ENCODE measurements around the gene PRRG3.
"Not testable (repeated sequence)": the region's sequence is repeated elsewhere in the genome, so short reads cannot be mapped to it uniquely, and the experiment has no call there.

PRRG3 gene

GRCh38 chrX:151694661-151695582 lies at the start of gene PRRG3:
PRRG3 (plus strand) TSS chrX:151695458; CDS start chrX:151698815, 3,357 bp downstream.
- no peak for DNase-seq (ENCODE audit: low spot score)

GRCh38 chrX:151675121-151675746 lies 20.0 kb upstream of the PRRG3 start:
- no peak for DNase-seq (ENCODE audit: low spot score)

DNA sequence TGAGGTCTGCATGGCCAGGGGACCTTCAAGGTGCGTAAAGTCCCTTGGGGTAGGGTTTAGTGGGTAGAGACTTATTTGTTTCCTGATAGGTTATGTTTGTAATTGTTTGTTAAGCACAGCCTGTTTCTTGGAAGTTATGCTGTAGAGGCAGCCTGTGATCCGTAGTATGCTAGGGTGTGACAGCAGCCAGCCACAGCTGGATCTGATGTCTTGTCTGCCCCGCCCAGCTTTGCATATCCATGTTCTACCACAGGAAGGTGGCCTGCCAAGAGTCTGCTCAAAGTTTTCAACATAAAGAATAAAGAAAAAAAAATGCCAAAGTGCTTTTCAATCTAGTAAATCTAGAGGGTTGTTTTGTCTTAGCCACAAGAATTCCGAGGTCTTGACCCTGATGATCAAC lies 19.1 kb upstream of the PRRG3 start:
- no peak for DNase-seq (ENCODE audit: low spot score)

GRCh38 chrX:151679798-151680402 lies 15.4 kb upstream of the PRRG3 start:
- no peak for DNase-seq (ENCODE audit: low spot score)

DNA sequence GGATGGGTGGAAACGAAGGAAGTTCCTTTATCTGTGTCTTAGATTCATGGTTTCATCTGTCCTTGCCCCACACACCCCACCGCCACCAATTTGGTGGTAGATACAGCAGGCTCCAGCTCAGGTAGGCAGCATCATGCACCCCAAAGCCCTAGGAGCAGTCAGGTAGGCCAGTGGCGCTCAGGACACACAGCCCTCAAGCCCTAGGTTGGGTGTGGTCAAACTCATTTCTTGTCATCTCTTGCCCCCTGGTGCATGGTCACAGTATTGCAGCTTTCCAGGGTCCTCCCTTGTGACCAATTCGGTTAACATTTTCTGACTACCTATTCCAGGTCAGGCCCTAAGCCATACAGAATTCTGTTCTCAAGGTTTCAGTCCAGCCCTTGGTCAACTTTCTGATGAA lies 14.5 kb upstream of the PRRG3 start:
- DNase-seq (ENCODE audit: low spot score), result peak; percentile 45

- no peak for DNase-seq (ENCODE audit: low spot score)
Measured at GRCh38 chrX:151687635-151688034, 7.6 kb upstream of the PRRG3 start.

DNA sequence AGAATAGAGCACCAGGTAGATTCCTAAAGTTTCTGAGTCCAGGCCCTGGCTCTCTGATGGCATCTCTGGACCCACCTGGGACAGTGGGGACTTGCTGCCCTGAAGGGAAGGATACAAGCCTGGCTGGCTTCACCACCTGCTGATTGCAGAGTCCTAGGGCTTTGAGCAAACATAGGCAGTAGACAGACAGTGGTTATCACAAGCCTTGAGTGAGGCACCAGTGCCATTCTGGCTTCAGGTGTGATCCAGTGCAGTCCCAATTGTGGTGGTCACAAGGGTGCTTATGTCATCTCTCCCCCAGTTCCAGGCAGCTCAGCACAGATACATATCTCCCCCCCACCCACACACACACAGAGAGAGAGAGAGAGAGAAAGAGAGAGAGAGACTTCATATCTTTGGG lies 6.6 kb upstream of the PRRG3 start:
- DNase-seq (ENCODE audit: low spot score), result no peak

DNA sequence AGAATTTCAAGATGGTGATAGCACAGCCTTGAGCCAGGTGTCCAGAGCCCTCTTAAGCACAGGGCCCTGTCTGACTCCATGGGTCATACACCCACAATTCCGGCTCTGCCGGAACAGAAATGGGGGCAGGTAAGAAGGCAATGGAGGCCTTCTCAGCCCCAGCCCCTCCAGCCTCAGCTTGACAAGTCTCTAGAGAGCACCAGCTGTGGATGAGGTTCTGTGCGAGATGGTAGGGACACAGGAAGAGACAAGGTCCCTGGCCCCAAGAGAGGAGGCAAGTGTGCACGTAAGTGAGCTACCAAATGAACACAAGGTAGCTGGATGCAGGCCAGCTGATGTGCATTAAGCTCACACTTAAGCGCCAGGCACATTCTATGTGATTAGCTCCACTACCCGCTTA lies 2.4 kb upstream of the PRRG3 start:
- no peak for DNase-seq (ENCODE audit: low spot score)

GRCh38 chrX:151694121-151694520 lies 1.1 kb upstream of the PRRG3 start:
- DNase-seq (ENCODE audit: low spot score), result no peak

- no peak for DNase-seq (ENCODE audit: low spot score)
Measured at GRCh38 chrX:151695583-151696340, 504 bp downstream of the PRRG3 start.

DNA sequence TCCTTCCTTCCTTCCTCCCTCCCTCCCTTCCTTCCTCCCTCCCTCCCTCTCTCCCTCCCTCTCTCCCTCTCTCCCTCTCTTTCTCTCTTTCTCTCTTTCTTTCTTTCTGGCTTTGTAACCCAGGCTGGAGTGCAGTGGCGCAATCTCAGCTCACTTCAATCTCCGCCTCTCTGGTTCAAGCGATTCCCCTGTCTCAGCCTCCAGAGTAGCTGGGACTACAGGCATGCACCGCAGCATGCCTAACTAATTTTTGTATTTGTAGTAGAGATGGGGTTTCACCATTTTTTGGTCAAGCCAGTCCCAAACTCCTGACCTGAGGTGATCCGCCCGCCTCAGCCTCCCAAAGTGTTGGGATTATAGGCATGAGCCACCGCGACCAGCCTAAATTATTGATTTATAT lies 1.8 kb downstream of the PRRG3 start:
- DNase-seq (ENCODE audit: low spot score), result not testable (repeated sequence)

DNA sequence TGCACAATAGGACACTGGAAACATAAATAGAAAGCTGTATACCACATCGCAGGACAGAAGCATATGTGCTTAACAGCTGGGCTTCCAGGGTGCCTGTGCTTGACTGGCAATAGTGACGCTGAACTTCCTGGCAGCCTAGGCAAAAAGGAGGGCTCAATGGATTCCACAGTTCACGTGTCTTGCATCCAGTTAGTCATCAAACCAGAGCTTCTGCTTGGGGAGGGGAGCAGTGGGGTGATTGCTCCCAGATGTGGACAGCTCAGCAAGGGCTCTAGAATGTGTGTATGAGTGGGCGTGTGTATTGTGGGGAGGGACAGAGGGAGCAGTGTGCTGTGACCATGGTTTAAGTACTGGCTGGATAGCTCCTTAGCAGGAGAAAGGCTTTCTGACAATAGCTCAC lies 2.3 kb downstream of the PRRG3 start:
- DNase-seq (ENCODE audit: low spot score), result peak; percentile 4

DNA sequence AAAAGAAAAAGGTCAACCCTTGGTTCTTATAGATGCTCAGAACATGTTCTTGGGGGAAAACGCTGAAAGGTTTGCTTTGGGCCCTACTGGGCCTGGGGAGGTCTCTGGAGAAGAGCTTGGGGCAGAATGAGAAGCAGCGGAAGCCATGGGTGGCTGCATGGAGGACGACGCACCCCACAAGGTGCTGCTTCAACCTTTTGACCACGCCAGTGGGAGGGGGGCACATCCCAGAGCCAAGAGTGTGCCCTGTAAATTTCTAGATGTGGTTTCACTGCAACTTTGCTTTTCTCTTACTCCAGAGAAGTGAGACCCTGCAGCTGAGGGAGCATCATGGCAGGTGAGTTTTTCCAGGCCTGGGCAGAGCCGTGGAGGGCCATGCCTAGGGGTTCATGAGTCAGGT lies 3.2 kb downstream of the PRRG3 start:
- no peak for DNase-seq (ENCODE audit: low spot score)

DNA sequence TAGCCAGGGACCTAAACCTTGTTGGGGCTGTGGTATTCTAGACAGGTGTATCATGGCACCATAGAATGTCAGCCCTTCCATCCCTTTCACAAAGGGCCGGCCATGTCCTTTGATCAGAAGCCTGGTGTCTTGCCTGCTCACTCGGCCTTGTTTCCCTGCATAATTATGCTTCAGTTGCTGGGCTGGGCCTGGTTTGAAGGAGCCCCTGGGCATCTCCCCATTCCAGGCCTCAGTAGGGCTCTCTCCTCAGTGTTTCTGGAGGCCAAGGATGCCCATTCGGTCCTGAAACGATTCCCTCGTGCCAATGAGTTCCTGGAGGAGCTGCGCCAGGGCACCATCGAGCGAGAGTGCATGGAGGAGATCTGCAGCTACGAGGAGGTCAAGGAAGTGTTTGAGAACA lies 4.5 kb downstream of the PRRG3 start:
- DNase-seq (ENCODE audit: low spot score), result no peak

GRCh38 chrX:151700581-151700980 lies 5.3 kb downstream of the PRRG3 start:
- no peak for DNase-seq (ENCODE audit: low spot score)

DNA sequence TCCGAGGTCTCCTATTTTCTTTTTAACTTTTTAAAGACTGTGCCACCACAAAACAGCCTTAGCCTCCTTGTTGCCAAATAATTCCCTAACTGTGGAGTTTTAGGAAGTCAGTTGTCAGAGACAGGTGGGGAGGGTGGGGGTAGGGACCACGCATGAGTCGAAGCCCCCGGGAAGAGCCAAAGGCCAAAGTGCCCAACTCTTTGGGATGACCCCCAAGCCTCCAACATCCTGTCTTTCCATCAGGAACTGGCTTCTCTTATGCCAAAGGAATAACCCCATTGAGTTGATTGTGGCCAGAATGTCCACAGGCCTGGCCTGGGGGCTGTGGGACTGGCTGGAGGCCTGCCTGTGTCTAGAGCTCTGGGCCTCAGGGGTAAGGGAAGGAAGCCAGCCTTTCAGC lies 5.8 kb downstream of the PRRG3 start:
- DNase-seq (ENCODE audit: low spot score), result no peak

DNA sequence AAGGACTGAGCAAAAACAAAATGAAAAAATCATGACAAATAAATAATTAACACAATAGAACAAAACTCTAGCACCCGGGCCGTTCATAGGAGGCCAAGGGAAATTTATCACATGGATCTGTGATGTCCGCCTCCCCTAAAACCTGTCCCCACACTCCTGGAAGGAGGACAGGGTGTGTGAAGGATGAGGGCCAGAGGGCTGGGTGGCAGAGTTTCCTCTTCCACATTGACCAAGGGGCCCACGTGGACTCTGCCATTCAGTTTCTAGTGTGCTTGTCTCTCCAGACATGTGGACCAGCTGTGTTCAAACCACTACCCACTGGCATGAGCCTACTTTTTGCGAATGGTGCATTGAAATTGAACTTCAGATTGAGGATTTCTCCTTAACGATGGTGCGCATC lies 6.3 kb downstream of the PRRG3 start:
- DNase-seq (ENCODE audit: low spot score), result no peak

GRCh38 chrX:151702026-151702714 lies 6.9 kb downstream of the PRRG3 start:
- DNase-seq (ENCODE audit: low spot score), result no peak

GRCh38 chrX:151702741-151703340 lies 7.6 kb downstream of the PRRG3 start:
- DNase-seq (ENCODE audit: low spot score), result no peak

- DNase-seq (ENCODE audit: low spot score), result no peak
Measured at GRCh38 chrX:151703487-151703886, 8.2 kb downstream of the PRRG3 start.

DNA sequence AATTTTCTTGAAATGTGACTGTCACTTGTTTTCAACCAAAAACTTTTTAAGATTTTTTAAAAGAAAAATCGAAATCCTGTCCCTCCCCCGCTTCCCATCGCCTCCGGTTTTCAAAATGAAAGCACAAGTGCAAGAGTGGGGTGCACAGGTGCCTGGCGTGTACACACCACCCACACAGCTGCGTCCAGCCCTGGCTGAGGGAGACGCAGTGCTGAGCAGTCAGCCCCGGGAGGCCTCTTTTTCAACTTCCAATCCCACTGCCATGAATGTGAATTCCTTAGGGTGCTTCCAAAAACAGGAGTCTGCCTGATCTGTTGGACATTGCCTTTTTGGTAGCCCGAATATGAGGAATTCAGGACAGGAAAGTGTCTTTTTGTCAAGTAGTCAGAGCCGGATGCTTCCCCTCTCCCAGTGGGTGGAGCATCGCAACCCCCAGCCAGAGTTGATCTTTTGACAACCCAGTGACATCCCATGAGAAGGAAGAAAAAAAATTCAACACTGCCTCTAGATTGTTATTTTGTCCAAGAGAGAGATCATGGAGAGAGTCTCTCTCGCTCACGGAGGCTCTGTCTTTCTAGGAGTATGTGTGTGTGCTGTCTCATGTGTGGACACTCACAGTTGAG lies 8.9 kb downstream of the PRRG3 start:
- no peak for DNase-seq (ENCODE audit: low spot score)
